HepG2 (cell line): Measurements from ENCODE around the gene CLRN2. TPM values are rescaled to one million over a fixed set of nuclear protein-coding genes. Genes with fewer than 3 reads are reported as not detected.

ENCODE experiments used
- GATAD2A ChIP-seq: IDR thresholded peaks from 2 replicates; pipeline ENCODE4 v1.6.1; 2016
- KDM3A ChIP-seq: IDR thresholded peaks from 2 replicates; pipeline ENCODE4 v1.6.1; 2018; ENCODE audit warnings: low read depth, missing compliant biosample characterization
- MLX ChIP-seq: IDR thresholded peaks from 2 replicates; pipeline ENCODE4 v1.6.1; 2016
- POGZ ChIP-seq: sonication (generic); formaldehyde crosslinking; IDR thresholded peaks from 2 replicates; pipeline ENCODE4 v1.4.0; 2020; ENCODE audit warnings: mild to moderate bottlenecking, missing genetic modification reagents
- RFX3 ChIP-seq: IDR thresholded peaks from 2 replicates; pipeline ENCODE4 v1.6.1; 2016; ENCODE audit warnings: missing biosample characterization, missing genetic modification reagents
- STAT6 ChIP-seq: sonication (generic); formaldehyde crosslinking; IDR thresholded peaks from 2 replicates; pipeline ENCODE4 v1.4.0; 2020; ENCODE audit warnings: missing genetic modification reagents, mild to moderate bottlenecking, borderline replicate concordance
- UBTF ChIP-seq: sonication (generic); formaldehyde crosslinking; IDR thresholded peaks from 2 replicates; pipeline ENCODE4 v1.4.0; 2020; ENCODE audit warnings: mild to moderate bottlenecking, missing genetic modification reagents
- ZNF256 ChIP-seq: sonication (generic); formaldehyde crosslinking; conservative IDR thresholded peaks from 2 replicates; pipeline ENCODE4 v1.4.0; 2020; ENCODE audit warnings: missing genetic modification reagents
- ZNF331 ChIP-seq: sonication (generic); formaldehyde crosslinking; IDR thresholded peaks from 2 replicates; pipeline ENCODE4 v1.4.0; 2020; ENCODE audit warnings: missing genetic modification reagents
- ZNF510 ChIP-seq: sonication (generic); formaldehyde crosslinking; IDR thresholded peaks from 2 replicates; pipeline ENCODE4 v1.4.0; 2020; ENCODE audit warnings: low read depth, mild to moderate bottlenecking, missing genetic modification reagents
- polyA plus RNA-seq, 8 experiments: library from polyadenylated mRNA; depleted of rRNA in 3 of 8; stranded (reverse) in 7 of 8; unstranded in 1 of 8; fragments of >200 nt; fragmentation: Illumina TruSeq in 4 of 8; extraction: Trizol in 4 of 8; gene quantifications; 2 replicates each; pipeline versions ENCODE4 v1.2.1 to v1.2.3, GENCODE V29; 2011 to 2016; ENCODE audit warnings: low read depth in 4 of 8, missing spikeins in 1 of 8, mixed read lengths in 1 of 8; ENCODE audit not compliant: insufficient read depth in 1 of 8
- total RNA-seq, 5 experiments: library from RNA; depleted of rRNA; stranded (reverse); fragments of >200 nt; fragmentation: Illumina TruSeq; extraction: Trizol; gene quantifications; 2 replicates each; pipeline ENCODE4 v1.2.3, GENCODE V29; 2016; ENCODE audit warnings: low read depth in 1 of 5
- TF ChIP-seq, protein P1 (sequence below): sonication (generic); formaldehyde crosslinking; IDR thresholded peaks from 2 replicates; pipeline ENCODE4 v1.5.1; 2020; ENCODE audit warnings: mild to moderate bottlenecking, missing genetic modification reagents

CLRN2 gene
- total and polyA plus RNA-seq, 2 of the 13 experiments (the other 11 are each of a cell fraction or from before 2014, with no cell fraction given) = not detected

DNA sequence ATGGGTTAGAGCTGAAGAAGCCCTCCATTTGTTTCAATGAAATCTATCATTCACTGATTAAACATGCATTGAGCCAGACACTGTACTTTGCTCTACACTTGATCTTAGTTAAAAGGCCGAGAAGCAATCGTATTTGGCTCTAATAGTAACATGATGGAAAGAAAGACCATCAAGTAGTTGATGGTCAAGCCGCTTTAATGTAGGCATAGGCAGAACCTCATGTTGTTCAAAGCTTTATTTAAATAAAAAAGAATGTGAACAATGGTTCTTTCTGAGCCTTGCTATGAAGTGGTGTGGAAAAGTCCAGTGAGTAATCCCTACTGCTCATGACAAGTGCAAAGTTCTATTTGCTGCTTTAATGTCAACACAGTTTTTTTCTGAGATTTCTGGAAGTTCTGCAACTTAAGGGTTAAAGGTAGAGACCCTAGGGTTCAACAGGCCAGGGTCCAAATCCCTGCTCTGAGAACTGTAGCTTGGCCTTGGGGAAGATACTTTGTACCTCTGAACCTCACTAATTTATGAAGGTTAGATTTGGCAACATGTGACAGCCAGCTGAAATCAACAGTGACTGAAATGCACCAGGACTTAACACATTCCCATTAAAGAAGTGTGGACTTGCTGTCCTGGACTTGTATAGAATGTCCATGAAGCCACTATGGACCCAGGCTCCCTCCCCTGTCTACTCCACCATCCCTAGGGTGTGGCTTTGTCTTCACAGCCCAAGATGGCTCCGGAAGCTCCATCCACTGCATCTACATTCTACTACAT, 44.2 kb downstream of the CLRN2 start (continued):
- peak; percentile 32; the same call in 1 of the 2 replicates for TF ChIP-seq UBTF (CRISPR knock-in tag)
- TF ChIP-seq MLX (CRISPR knock-in tag) = peak; percentile 90
- TF ChIP-seq KDM3A = peak; percentile 57; the same call in 1 of the 2 replicates
- TF ChIP-seq POGZ (CRISPR knock-in tag) = peak; percentile 94
- peak; percentile 64 for TF ChIP-seq ZNF331 (CRISPR knock-in tag)
- TF ChIP-seq STAT6 (CRISPR knock-in tag) = 0 out of 2 replicates have a peak, but pooled peaks have one; percentile 68
- TF ChIP-seq ZNF256 (CRISPR knock-in tag) = 0 out of 2 replicates have a peak, but pooled peaks have one; percentile 73
- 0 out of 2 replicates have a peak, but pooled peaks have one; percentile 42 for TF ChIP-seq RFX3 (CRISPR knock-in tag)
- TF ChIP-seq, protein P1, sequence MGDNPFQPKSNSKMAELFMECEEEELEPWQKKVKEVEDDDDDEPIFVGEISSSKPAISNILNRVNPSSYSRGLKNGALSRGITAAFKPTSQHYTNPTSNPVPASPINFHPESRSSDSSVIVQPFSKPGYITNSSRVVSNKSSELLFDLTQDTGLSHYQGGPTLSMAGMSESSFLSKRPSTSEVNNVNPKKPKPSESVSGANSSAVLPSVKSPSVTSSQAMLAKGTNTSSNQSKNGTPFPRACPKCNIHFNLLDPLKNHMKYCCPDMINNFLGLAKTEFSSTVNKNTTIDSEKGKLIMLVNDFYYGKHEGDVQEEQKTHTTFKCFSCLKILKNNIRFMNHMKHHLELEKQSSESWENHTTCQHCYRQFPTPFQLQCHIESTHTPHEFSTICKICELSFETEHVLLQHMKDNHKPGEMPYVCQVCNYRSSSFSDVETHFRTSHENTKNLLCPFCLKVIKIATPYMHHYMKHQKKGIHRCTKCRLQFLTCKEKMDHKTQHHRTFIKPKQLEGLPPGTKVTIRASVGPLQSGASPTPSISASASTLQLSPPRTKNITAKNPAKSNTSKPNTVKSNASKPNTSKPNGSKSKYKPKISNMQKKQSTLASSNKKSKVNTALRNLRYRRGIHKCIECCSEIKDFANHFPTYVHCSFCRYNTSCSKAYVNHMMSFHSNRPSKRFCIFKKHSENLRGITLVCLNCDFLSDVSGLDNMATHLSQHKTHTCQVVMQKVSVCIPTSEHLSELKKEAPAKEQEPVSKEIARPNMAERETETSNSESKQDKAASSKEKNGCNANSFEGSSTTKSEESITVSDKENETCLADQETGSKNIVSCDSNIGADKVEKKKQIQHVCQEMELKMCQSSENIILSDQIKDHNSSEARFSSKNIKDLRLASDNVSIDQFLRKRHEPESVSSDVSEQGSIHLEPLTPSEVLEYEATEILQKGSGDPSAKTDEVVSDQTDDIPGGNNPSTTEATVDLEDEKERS (CRISPR knock-in tag) = peak; percentile 94
- TF ChIP-seq GATAD2A (CRISPR knock-in tag) = peak; percentile 99
- no peak for TF ChIP-seq ZNF510
